H4 (cell line): ENCODE results near the gene CSMD2. TPM values are rescaled to one million over a fixed set of nuclear protein-coding genes. Genes with fewer than 3 reads are reported as not detected.
A peak's percentile ranks its signal among the peaks of the same experiment; 100 is the strongest.

Source experiments
- DNase-seq: peaks from one replicate; pipeline ENCODE4 v3.0.0-alpha.2; 2015; ENCODE audit warnings: low spot score
- total RNA-seq: library from RNA; depleted of rRNA; stranded (reverse); fragments of >200 nt; shearing (Covaris generic); gene quantifications from 2 replicates; pipeline ENCODE4 v1.2.3, GENCODE V29; 2014; rRNA removed

Gene CSMD2
- total RNA-seq, 1 experiment from 2014 or later: not detected

DNA sequence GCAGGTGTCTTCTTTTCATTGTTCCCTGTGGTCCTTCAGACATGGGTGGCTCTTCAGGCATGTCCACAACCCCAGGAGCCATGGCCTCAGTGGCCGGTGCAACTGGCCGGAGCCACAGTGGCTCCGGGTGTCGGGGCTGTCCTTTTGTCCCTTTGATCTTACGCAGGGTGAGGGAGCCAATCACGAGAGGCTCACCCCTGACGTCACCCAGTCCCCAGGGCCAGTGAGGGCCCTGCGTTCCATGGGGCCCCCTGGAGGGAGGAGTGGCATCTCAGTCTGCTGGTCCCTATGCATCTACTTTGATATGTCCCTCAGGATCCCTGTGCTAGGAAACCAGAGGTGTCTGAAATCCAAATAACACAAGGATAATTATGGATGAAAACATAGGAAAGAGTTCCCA, 663.3 kb downstream of the CSMD2 start:
- no peak for DNase-seq

DNA sequence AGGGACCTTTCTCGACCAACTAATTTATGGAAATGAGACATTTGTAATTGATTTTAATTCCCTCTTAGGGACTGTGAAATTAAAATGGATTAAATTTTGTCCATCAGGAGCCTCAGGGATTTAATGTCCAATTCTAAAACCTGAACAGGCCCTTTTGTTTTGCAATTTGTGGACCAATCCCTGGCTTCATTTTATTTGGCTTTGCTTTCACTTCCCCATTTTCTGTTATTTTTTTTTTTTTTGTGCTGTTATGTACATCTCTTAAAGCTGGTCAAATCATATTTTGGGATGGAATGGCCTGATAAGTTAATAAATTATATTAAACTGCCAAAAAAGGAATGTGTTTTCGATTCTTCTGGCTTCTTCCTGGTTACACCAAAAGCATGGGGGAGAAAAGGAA, 663.7 kb downstream of the CSMD2 start:
- DNase-seq: no peak

DNA sequence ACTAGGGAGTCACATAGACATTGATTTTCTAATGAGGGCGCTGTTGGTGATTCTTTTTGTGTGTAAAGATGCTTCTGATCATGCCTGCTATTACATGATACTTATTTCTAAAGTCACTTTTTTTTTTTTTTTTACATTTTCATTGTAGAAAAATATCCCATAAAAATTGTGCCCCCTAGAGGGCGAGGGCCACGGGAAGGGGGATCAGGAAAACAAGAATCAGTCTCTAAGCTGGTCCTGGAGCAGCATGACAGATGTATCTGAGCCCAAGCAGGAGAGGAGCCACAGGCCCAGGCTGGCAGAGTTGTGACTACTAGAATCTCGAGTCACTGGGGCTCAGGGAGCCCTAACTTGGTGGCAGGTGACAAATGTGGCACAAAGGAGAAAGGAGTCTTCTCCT, 664.5 kb downstream of the CSMD2 start:
- no peak for DNase-seq

DNA sequence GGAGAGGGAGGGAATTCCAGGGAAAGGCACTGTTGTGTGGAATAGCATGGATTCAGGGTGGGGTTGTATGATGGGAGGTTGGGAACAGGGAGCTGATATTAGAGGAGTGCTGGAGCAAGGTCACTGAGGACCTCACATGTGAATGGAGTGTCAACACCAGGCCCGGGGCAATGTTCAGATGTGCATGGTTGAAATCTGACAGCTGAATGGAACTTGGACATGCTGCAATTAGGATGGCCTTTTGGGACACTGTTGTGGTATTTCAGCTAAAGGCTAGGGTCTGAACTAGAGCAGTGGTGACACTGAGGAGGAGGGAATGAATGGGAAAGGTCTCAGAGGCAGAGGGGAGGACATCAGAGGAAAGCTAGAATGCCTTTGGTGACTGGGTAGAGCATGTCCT, 667.6 kb downstream of the CSMD2 start:
- DNase-seq: no peak

DNA sequence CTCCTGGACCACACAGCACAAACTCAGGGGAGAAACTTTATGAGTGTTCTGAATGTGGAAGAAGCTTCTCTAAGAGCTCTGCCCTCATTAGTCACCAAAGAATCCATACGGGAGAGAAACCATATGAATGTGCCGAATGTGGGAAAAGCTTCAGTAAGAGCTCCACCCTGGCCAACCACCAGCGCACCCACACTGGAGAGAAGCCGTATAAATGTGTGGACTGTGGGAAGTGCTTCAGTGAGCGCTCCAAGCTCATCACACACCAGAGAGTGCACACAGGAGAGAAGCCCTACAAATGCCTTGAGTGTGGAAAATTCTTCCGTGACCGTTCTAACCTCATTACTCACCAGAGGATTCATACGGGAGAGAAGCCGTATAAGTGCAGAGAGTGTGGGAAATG, 670.1 kb downstream of the CSMD2 start:
- no peak for DNase-seq

DNA sequence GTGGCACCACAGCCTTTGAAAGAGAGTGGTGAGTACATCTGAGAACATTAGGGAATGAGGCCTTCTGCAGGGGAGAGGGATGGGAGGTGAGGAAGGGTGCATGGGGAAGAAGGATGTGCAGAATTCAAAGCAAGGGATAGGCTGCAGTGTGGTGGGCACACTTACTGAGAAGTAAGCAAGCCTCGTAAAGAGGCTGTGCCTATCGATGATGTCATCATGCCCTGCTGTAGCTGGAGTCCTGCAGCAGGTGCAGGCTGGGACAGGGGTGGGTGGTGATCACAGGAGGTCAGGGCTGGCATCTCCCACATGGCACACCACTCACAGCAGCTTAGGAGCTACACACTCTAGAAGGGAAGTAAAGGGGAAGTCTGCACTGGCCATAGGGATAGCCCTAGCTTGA, 676.4 kb downstream of the CSMD2 start:
- no peak for DNase-seq

DNA sequence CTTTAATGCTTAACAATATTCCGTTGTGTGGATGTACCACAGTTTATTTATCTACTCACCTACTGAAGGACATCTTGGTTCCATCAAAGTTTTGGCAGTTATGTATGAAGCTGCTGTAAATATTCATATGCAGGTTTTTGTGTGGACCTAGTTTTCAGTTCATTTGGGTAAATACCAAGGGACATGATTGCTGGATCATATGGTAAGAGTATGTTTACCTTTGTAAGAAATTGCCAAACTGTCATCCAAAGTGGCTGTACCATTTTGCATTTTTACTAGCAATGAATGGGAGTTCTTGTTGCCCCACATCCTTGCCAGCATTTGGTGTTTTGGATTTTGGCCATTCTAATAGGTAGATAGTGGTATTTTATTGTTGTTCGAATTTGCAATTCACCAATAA, 682.6 kb downstream of the CSMD2 start:
- DNase-seq: no peak

DNA sequence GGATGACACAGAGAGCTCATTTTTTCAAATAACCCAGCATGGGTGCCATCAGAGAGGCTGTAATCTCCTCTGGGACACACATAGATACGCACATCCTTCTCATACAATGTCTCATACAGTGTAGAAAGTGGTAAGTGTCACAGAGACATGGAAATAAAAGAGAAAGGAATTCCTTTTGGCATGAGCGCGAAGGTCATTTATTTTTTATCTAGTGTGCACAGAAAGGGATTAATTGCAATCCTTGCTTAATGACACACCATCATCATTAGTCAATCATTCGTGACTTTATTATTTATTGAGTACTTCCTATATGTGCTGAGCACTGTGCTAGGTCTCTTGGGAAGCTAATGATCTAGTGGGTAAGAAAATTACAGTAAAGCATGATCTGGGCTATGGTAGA, 687.6 kb downstream of the CSMD2 start:
- DNase-seq: no peak

DNA sequence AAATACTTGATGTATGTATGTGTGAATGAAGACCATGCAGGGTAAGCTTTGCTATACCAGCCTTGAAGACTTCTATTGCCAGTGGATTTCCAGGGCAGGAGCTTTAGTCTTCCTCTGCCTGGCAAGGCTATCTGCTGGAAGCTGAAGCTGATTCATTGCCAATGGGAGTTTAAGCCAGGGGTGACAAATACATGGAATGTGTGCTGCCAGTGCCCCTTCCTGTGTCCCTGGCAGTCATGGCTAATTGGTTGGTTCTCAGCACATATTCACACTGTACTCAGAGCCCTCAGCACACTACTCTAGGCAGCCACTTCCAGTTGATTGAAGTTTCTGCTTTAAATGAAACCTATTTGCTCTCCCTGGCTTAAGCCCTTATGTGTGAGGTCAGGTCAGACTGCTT, 691.1 kb downstream of the CSMD2 start:
- DNase-seq: no peak

DNA sequence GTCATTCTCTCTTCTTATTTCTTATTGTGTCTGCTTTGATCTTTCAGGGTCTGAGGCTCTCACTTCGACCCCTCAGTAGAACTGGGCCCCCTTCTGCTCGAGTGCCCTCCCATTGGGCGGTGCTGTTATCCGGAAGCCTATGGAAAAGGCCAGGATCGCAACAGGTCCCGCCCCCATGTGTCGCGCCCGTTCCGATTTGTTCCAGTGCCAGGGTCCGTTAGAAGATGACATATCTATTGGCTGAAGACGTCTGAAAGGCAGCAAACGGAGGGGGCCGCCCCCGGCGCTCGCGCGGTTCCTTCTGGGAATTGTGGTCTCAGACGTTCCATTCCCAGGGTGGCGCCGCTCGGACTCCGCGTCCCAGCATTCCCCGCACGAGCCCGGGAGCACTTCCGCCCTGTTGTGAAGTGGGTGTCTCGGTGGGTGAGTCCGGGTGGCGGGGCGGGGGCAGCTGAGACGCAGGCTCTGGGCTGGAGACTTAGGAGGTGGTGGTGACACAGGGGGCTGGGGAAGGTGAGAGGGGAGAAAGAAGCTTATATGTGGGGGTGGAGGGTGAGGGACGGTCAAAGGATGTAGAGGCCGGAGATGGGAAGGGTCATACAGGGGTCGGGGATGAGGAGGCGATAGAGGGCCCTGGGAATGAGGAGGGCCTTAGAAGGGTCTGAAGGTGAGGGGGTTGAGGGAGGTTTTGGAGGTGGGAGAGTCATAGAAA, 692.6 kb downstream of the CSMD2 start, which contains the start of gene ZSCAN20:
Gene ZSCAN20 (plus strand): TSS at position 377 of the 712 bp plus-strand sequence. CDS start 6,644 bp downstream, outside the sequence.
- peak; percentile 96 for DNase-seq

DNA sequence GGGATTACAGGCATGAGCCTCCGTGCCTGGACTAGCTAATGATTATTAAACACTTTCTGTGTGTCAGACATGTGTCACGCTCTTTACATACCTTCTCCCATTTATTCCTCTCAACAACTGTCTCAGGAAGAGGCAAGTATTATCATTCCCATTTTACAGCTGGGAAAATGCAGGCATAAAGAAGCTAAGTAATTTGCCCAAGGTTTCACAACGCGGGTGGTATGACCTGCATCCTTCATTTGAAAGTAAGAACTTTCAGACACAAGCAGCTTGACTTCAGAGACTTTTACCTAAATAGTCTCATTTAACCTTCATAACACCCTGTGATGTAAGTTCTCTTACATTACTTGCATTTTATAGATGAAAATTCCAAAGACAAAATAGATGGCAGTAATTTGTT, 693.6 kb downstream of the CSMD2 start:
- DNase-seq: no peak

DNA sequence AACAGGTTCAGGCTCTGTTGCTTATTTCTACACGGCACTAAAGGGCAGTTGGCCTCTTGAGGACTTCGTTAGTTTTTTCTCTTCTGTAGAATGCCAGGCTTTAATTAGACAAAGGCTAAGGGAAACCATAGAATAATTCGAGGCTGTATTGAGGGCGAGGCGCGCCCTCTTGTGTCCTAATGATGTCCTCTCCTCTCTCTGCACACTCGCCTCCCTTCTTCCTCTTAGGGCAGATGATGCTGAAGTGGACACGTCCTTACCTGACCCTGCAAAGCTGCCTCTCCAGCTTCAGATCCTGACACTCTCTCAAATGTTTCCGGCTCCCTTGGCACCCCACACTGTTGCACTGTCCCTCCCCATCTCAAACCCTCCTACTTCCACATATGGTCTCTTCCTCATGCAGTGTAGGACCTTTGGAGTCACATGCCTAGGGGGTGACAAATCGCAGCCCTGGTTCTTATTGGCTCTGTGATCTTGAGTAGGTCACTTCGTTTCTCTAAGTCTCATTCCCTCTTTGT, 694.5 kb downstream of the CSMD2 start:
- peak; percentile 77 for DNase-seq

DNA sequence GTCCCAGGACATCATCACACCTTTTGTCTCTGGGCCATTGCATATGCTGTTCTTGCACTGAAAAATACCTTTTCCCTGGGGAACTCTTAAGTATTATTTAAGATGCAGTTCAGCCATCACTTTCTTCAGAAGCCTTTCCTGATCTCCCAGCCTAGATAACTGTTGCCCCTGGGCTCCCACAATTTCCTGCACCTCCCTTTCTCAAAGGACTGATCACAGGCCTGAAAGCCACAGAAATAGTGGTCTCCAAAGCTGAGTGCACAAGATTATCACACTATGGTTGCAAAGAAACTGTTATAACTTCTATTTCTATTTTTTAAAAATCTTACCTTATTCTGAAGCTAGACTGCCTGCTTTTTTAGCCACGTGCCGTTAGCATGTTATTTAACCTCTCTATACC, 695.3 kb downstream of the CSMD2 start:
- no peak for DNase-seq

DNA sequence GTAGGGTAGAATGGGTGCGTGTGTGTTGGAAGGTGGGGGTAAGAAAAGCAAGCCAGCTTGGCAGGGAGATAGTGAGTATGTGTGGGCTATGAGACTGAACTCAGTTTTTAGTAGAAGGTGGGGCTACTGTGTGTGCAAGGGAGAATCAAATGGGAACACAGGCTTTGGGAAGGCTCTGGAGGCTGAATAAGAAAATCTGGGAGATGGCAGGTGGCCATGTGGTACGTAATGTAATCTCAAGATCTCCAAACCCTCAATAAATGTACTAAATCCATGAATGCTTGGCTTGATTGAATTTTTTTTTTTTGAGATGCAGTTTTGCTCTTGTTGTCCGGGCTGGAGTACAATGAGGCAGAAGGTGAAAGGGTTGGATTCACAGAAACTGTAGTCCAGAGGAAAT, 696.1 kb downstream of the CSMD2 start:
- DNase-seq: no peak

DNA sequence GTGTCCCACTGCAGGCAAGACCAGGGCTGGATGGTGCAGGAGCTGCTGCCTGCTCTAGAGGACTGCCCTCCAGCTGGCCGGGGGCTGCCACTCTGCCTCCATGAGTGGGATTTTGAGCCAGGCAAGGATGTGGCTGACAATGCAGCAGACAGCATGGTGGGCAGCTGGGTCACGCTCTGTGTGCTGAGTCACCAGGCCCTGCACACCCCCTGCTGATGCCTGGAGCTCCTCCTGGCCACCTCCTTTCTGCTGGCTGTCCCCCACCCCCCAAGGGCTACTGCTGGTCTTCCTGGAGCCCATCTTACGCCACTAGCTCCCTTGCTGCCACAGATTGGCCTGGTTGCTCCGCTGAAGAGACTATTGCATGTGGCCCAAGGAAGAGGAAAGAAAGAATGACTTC, 696.5 kb downstream of the CSMD2 start:
- DNase-seq: no peak

DNA sequence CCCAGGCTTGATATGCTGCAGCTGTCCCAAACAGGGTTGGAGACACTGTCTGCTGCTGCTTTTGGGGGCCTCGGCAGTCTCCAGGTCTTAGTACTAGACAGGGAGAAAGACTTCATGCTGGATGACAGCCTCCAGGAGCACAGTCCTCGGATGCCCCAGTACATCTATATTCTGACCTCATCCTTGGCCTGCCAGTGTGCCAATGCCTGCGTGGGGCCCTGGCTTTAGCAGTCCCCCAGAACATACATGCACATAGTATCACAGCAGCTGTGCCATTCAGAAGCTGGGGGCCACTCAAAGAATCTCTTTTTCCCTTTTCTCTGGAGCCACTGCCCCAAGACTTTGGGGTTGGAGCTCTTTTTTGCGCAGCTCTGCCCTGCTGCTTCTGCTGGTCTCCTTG, 697.0 kb downstream of the CSMD2 start:
- no peak for DNase-seq

DNA sequence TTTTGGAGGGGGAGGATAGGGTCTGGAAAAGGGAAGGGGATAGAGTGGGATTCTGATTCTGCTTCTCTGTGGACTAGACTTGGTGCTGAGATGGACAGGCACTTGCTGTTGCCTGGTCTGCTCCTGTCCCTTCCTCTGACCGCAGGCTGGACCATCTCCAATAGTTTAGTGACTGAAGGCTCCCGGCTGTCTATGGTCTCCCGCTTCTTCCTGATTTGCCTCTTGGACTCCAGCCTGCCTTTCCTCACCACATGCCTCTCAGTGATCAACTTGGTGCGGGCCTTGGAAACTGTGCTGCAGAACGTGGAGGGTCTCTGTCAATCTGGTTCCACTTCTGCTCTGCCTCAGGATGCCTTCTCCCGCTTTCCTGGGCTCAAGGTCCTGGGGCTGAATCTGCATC, 698.9 kb downstream of the CSMD2 start:
- DNase-seq: no peak

DNA sequence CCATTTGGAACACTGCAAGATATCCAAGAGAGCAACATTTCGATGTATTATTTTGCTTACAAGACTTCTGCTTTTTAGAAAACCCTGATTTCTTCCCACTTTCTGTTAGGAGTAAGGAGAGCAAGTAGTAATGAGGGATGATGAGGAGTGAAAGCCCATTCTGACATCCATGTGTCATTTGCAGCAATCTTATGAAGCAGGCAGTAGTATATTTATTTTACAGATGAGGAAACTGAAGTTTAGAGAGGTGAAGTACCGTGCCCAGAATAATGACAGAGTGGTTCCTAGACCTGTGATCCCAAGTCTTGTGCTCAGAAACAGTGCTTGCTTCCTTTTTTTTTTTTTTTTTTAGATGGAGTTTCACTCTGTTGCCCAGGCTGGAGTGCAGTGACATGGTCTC, 699.7 kb downstream of the CSMD2 start:
- DNase-seq: no peak

DNA sequence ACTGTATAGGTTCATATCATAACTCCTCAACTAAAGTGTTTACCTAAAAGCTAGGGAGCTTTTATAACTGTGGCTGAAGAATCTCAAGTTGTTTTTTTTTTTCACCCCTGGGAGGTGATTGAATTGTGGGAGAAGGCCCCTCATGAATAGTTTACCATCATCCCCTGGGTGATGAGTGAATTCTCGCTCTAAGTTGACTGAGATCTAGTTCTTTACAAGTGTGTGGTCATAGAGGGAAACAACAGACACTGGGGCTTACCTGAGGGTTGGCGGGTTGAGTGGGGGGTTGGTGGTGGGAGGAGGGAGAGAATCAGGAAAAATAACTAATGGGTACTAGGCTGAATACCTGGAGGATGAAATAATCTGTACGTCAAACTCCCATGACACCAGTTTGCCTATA, 700.5 kb downstream of the CSMD2 start:
- DNase-seq: no peak

Other genes starting within 250 kb of the CSMD2 start
- not detected in 2 replicates for gene C1orf94, start 11.7 kb upstream of the CSMD2 start, total RNA-seq